Epithelial cell of esophagus (primary cell): ENCODE data around the gene FKBP10.
"Not testable (repeated sequence)": the region's sequence is repeated elsewhere in the genome, so short reads cannot be mapped to it uniquely, and the experiment has no call there.

Source experiments
- DNase-seq: peaks from one replicate; pipeline ENCODE4 v3.0.0; 2010; ENCODE audit warnings: low read depth
- H3K4me3 ChIP-seq: 2 replicates; pipeline ENCODE4 v1.5.1; 2011; ENCODE audit warnings: mild to moderate bottlenecking, low read length, control low read depth
- CTCF ChIP-seq: IDR thresholded peaks from 2 replicates; pipeline ENCODE4 v1.5.1; 2011; ENCODE audit warnings: low read depth, mild to moderate bottlenecking, low read length, control low read depth, inconsistent platforms; ENCODE audit not compliant: insufficient read depth; ENCODE audit errors: missing control alignments

FKBP10 gene

GRCh38 chr17:41775394-41776226 lies 37.2 kb upstream of the FKBP10 start:
- H3K4me3 ChIP-seq, result no peak overlapping the region
- DNase-seq, result peak; percentile 54
- TF ChIP-seq CTCF, result no peak

GRCh38 chr17:41776262-41776900 lies 36.4 kb upstream of the FKBP10 start:
- H3K4me3 ChIP-seq, DNase-seq: not testable (repeated sequence)

GRCh38 chr17:41777157-41777573 lies 35.6 kb upstream of the FKBP10 start:
- peak; percentile 2 for TF ChIP-seq CTCF
- peak; percentile 8 for DNase-seq

GRCh38 chr17:41777574-41778188 lies 35.1 kb upstream of the FKBP10 start:
- H3K4me3 ChIP-seq, result no peak overlapping the region
- peak; percentile 47 for DNase-seq
- no peak for TF ChIP-seq CTCF

More at GRCh38 chr17:41777157-41777573, 35.6 kb upstream of the FKBP10 start:
- no peak overlapping the region for H3K4me3 ChIP-seq

GRCh38 chr17:41779954-41780353 lies 32.9 kb upstream of the FKBP10 start:
- TF ChIP-seq CTCF, result no peak
- peak overlapping the region; percentile 8 for H3K4me3 ChIP-seq
- no peak for DNase-seq

GRCh38 chr17:41781404-41782110 lies 31.2 kb upstream of the FKBP10 start:
- TF ChIP-seq CTCF, result no peak
- peak overlapping the region; percentile 98 for H3K4me3 ChIP-seq
- no peak for DNase-seq

GRCh38 chr17:41782142-41782541 lies 30.7 kb upstream of the FKBP10 start:
- DNase-seq, result no peak
- no peak for TF ChIP-seq CTCF
- H3K4me3 ChIP-seq, result peak overlapping the region; percentile 98
